ENCODE data around the gene IGFBP4. TPM values are rescaled to one million over a fixed set of nuclear protein-coding genes. Genes with fewer than 3 reads are reported as not detected.

IGFBP4 gene
- polyA plus RNA-seq, 1 of the 3 experiments (the other 2 are of a cell fraction): 128 TPM

- CTCF ChIA-PET: interaction anchor here (0.8 to 16.1 kb wide), 6 partner anchors 10 to 123 kb away, joined by 3 to 175 read pairs (median 13); no protein-coding TSS in a partner anchor
- 88% methylated on average over 1 of the region's 1 CpG for WGBS (ENCODE audit: low lambda C conversion rate)
- Histone ChIP-seq H3K4me2 (no peak overlapping the region), H3K27ac (ENCODE audit: low read depth in 2 of 2, low read length in 1 of 2) (0 out of 4 replicates have a peak overlapping the region, but pooled peaks of 1 of the 2 experiments have one; percentile 0), H3K4me3 (ENCODE audit: low read depth in 2 of 2, low read length in 1 of 2) (no peak overlapping the region), H3K36me3 (replicated peaks in 1 of 2; ENCODE audit: control insufficient read depth in 1 of 2, insufficient read depth in 2 of 2, low read length in 1 of 2) (peaks cover 35 to 65% of the 10 kb centered on the region in 2 experiments), H3K9me2 (no peaks in the 10 kb centered on the region), H2AFZ (ENCODE audit: low read depth) (peak overlapping the region; percentile 80), H3K4me1 (ENCODE audit: control insufficient read depth in 1 of 2, insufficient read depth in 2 of 2, low read depth in 1 of 2, low read length in 1 of 2) (no peaks in the 10 kb centered on the region), H3F3A (replicated peaks; ENCODE audit: insufficient read depth) (peaks cover 28% of the 10 kb centered on the region), H3K79me2 (ENCODE audit: insufficient read depth) (peaks cover 74% of the 10 kb centered on the region), H3K9me3 (no peaks in the 10 kb centered on the region), H3K9ac (no peak overlapping the region), H4K20me1 (ENCODE audit: insufficient read depth) (no peaks in the 10 kb centered on the region), H3K27me3 (ENCODE audit: insufficient read depth) (no peaks in the 10 kb centered on the region)
- no peak for TF ChIP-seq IRF3 (IDR thresholded peaks at IDR 0.05; ENCODE audit: low read depth, low read length)
- no peak for TF ChIP-seq FOSL2 (IDR thresholded peaks at IDR 0.05; ENCODE audit: borderline replicate concordance, low read depth)
- no peak for TF ChIP-seq FOXJ3 (CRISPR knock-in tag; IDR thresholded peaks at IDR 0.05)
- no peak for TF ChIP-seq PBX3 (IDR thresholded peaks at IDR 0.05)
- no peak for DNase-seq
- POLR2A ChIA-PET: no interaction called here
Measured at GRCh38 chr17:40410082-40410481, 33.2 kb upstream of the IGFBP4 start.

DNA sequence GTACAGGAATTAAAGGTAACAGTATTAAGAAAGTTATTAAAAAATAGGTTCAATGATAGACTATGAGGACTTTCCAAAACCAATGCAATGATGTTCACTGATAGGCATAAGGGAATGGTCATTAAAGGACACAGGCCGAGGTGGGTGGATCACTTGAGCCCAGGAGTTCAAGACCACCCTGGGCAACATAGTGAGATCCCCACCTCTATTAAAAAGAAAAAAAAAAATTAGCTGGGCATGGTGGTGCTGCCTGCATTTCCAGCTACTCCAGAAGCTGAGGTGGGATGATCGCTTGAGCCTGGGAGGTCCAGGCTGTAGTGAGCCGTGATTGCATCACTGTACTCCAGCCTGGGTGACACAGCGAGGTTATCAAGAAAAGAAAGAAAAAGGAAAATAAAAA is 31.4 kb upstream of the IGFBP4 start:
- no peak for DNase-seq
- Histone ChIP-seq H3K4me1 (ENCODE audit: control insufficient read depth in 1 of 2, insufficient read depth in 2 of 2, low read depth in 1 of 2, low read length in 1 of 2) (peaks cover 0 to 3% of the 10 kb centered on the region in 2 experiments; a peak in 2 of 4 replicates), H3K79me2 (ENCODE audit: insufficient read depth) (peaks cover 82% of the 10 kb centered on the region), H3F3A (replicated peaks; ENCODE audit: insufficient read depth) (peaks cover 21% of the 10 kb centered on the region), H3K4me3 (ENCODE audit: low read depth in 2 of 2, low read length in 1 of 2) (no peak overlapping the region), H3K9ac (no peak overlapping the region), H3K36me3 (replicated peaks in 1 of 2; ENCODE audit: control insufficient read depth in 1 of 2, insufficient read depth in 2 of 2, low read length in 1 of 2) (peaks cover 28 to 52% of the 10 kb centered on the region in 2 experiments), H3K4me2 (no peak overlapping the region), H3K27me3 (ENCODE audit: insufficient read depth) (no peaks in the 10 kb centered on the region), H3K9me3 (no peaks in the 10 kb centered on the region), H2AFZ (ENCODE audit: low read depth) (no peak overlapping the region), H3K9me2 (no peaks in the 10 kb centered on the region), H3K27ac (ENCODE audit: low read depth in 2 of 2, low read length in 1 of 2) (no peak overlapping the region), H4K20me1 (ENCODE audit: insufficient read depth) (no peaks in the 10 kb centered on the region)
- over 99% methylated on average over 4 of the region's 4 CpGs for whole genome bisulfite sequencing (ENCODE audit: low lambda C conversion rate)
- CTCF ChIA-PET: interaction anchor here (0.9 to 16.1 kb wide), 12 partner anchors 9 to 148 kb away, joined by 3 to 175 read pairs (median 6); partner anchors contain the start of gene IGFBP4
- POLR2A ChIA-PET: no interaction called here
- TF ChIP-seq FOSL2 (IDR thresholded peaks at IDR 0.05; ENCODE audit: borderline replicate concordance, low read depth) (no peak), TEAD4 (IDR thresholded peaks at IDR 0.05; ENCODE audit: borderline replicate concordance, insufficient read depth) (no peak), RXRA (IDR thresholded peaks at IDR 0.05; ENCODE audit: borderline replicate concordance, low read depth) (no peak), SIN3A (IDR thresholded peaks at IDR 0.05; ENCODE audit: borderline replicate concordance, low read depth, low read length) (no peak), POLR2AphosphoS5 (IDR thresholded peaks at IDR 0.05; ENCODE audit: low read depth, low read length) (no peak), GATA2 (CRISPR knock-in tag; IDR thresholded peaks at IDR 0.05) (no peak), FOXJ3 (CRISPR knock-in tag; IDR thresholded peaks at IDR 0.05) (no peak), TAF1 (IDR thresholded peaks at IDR 0.05; ENCODE audit: borderline replicate concordance, low read depth, low read length) (no peak)
- TF ChIP-seq, protein P1, sequence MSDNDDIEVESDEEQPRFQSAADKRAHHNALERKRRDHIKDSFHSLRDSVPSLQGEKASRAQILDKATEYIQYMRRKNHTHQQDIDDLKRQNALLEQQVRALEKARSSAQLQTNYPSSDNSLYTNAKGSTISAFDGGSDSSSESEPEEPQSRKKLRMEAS (IDR thresholded peaks at IDR 0.05; ENCODE audit: low read depth): no peak
